Endothelial cell (in vitro differentiated cells): Measurements from ENCODE around the gene MRO. TPM values are rescaled to one million over a fixed set of nuclear protein-coding genes. Genes with fewer than 3 reads are reported as not detected.
"Not testable (repeated sequence)": the region's sequence is repeated elsewhere in the genome, so short reads cannot be mapped to it uniquely, and the experiment has no call there.

Experiments
- DNase-seq: peaks from one replicate; pipeline ENCODE4 v3.0.0; 2021; ENCODE audit warnings: low spot score
- H3K27ac Mint-ChIP-seq: one replicate; pipeline ENCODE4 v1.8.0; 2021; ENCODE audit warnings: mixed read lengths, inconsistent platforms; ENCODE audit not compliant: unreplicated experiment
- H3K27me3 Mint-ChIP-seq: one replicate; pipeline ENCODE4 v1.8.0; 2021; ENCODE audit warnings: mild to moderate bottlenecking, moderate library complexity, mixed read lengths, inconsistent platforms; ENCODE audit not compliant: unreplicated experiment
- H3K36me3 Mint-ChIP-seq: one replicate; pipeline ENCODE4 v1.8.0; 2021; ENCODE audit warnings: mild to moderate bottlenecking, low read depth, mixed read lengths, inconsistent platforms; ENCODE audit not compliant: unreplicated experiment
- H3K4me1 Mint-ChIP-seq: one replicate; pipeline ENCODE4 v1.8.0; 2021; ENCODE audit warnings: mild to moderate bottlenecking, mixed read lengths, inconsistent platforms; ENCODE audit not compliant: unreplicated experiment
- H3K4me3 Mint-ChIP-seq: one replicate; pipeline ENCODE4 v1.8.0; 2021; ENCODE audit warnings: mild to moderate bottlenecking, mixed read lengths, inconsistent platforms; ENCODE audit not compliant: unreplicated experiment
- H3K9me3 Mint-ChIP-seq: one replicate; pipeline ENCODE4 v1.8.0; 2021; ENCODE audit warnings: mixed read lengths, inconsistent platforms; ENCODE audit not compliant: unreplicated experiment
- CTCF ChIP-seq: fragments of 200-600 bp; sonication (generic); IDR thresholded peaks from one replicate; pipeline ENCODE4 v1.5.0; 2021; ENCODE audit warnings: antibody characterized with exemption; ENCODE audit not compliant: unreplicated experiment
- total RNA-seq: library from RNA; stranded (reverse); fragmentation: NEBNext Ultra II Directional; extraction: Animal tissue kit (Norgen Biotek cat#: 25700); gene quantifications from one replicate; pipeline ENCODE4 v1.2.1, GENCODE V29; 2021; ENCODE audit not compliant: unreplicated experiment

Gene MRO
- total RNA-seq, 1 donor from 2014 or later = 0.23 TPM

GRCh38 chr18:50861617-50862016, 41.8 kb upstream of the MRO start:
- DNase-seq = no peak
- no peak overlapping the region for H3K4me3 Mint-ChIP-seq
- TF ChIP-seq CTCF = no peak
- no peaks in the 10 kb centered on the region for H3K4me1 Mint-ChIP-seq
- no peak overlapping the region for H3K27ac Mint-ChIP-seq
- H3K27me3 Mint-ChIP-seq = peaks cover 2% of the 10 kb centered on the region
- no peaks in the 10 kb centered on the region for H3K9me3 Mint-ChIP-seq
- no peaks in the 10 kb centered on the region for H3K36me3 Mint-ChIP-seq

- Mint-ChIP-seq H3K36me3 (no peaks in the 10 kb centered on the region), H3K27me3 (peaks cover 2% of the 10 kb centered on the region), H3K27ac (no peak overlapping the region), H3K4me3 (no peak overlapping the region), H3K4me1 (no peaks in the 10 kb centered on the region), H3K9me3 (no peaks in the 10 kb centered on the region)
- no peak for DNase-seq
- no peak for TF ChIP-seq CTCF
Measured at GRCh38 chr18:50859793-50860555, 40.2 kb upstream of the MRO start.

GRCh38 chr18:50857694-50858093, 37.9 kb upstream of the MRO start:
- Mint-ChIP-seq H3K27ac (no peak overlapping the region), H3K4me1 (no peaks in the 10 kb centered on the region), H3K27me3 (peaks cover 2% of the 10 kb centered on the region), H3K9me3 (no peaks in the 10 kb centered on the region), H3K36me3 (no peaks in the 10 kb centered on the region), H3K4me3 (no peak overlapping the region)
- no peak for DNase-seq
- no peak for TF ChIP-seq CTCF

- H3K27me3 Mint-ChIP-seq, H3K4me3 Mint-ChIP-seq, H3K27ac Mint-ChIP-seq, H3K9me3 Mint-ChIP-seq, DNase-seq, H3K36me3 Mint-ChIP-seq, H3K4me1 Mint-ChIP-seq: not testable (repeated sequence)
Measured at GRCh38 chr18:50857166-50857565, 37.4 kb upstream of the MRO start.

GRCh38 chr18:50855976-50856757, 36.4 kb upstream of the MRO start:
- Mint-ChIP-seq H3K36me3 (no peaks in the 10 kb centered on the region), H3K9me3 (no peaks in the 10 kb centered on the region), H3K4me1 (no peaks in the 10 kb centered on the region), H3K27me3 (peaks cover 2% of the 10 kb centered on the region), H3K4me3 (no peak overlapping the region), H3K27ac (no peak overlapping the region)
- no peak for TF ChIP-seq CTCF
- DNase-seq = no peak
